Cardiac muscle cell (in vitro differentiated cells and primary cell): ENCODE data around the gene SMCO2. TPM values are rescaled to one million over a fixed set of nuclear protein-coding genes. Genes with fewer than 3 reads are reported as not detected.
A peak's percentile ranks its signal among the peaks of the same experiment; 100 is the strongest.

Experiments
- DNase-seq, 2 donors: peaks; one replicate each; pipeline versions ENCODE4 v3.0.0 to v3.0.0-alpha.2; 2010 to 2017; ENCODE audit warnings: low read depth in 1 of 2, low spot score in 1 of 2
- H3K27ac ChIP-seq: fragments of 200-600 bp; sonication (generic); 2 replicates; pipeline ENCODE4 v1.5.1; 2016
- H3K27me3 ChIP-seq: fragments of 200-600 bp; sonication (generic); 2 replicates; pipeline ENCODE4 v1.6.0; 2016; ENCODE audit warnings: control low read depth
- H3K36me3 ChIP-seq: fragments of 200-600 bp; sonication (generic); 2 replicates; pipeline ENCODE4 v1.5.1; 2016; ENCODE audit warnings: control low read depth
- H3K4me1 ChIP-seq: fragments of 200-600 bp; sonication (generic); 2 replicates; pipeline ENCODE4 v1.8.1; 2017; ENCODE audit warnings: low read depth, mild to moderate bottlenecking, mixed run types
- H3K4me3 ChIP-seq: fragments of 200-600 bp; sonication (generic); 2 replicates; pipeline ENCODE4 v1.5.1; 2016; ENCODE audit warnings: mild to moderate bottlenecking
- H3K9me3 ChIP-seq: fragments of 200-600 bp; sonication (generic); 2 replicates; pipeline ENCODE4 v1.5.1; 2017; ENCODE audit warnings: low read depth, mild to moderate bottlenecking, control low read depth
- polyA plus RNA-seq: library from polyadenylated mRNA; unstranded; fragments of >200 nt; fragmentation: Nextera tagmentation; extraction: Ambion mirVana; gene quantifications from 2 replicates; pipeline ENCODE4 v1.2.1, GENCODE V29; 2016
- total RNA-seq: library from RNA; depleted of rRNA; stranded (reverse); fragments of >200 nt; gene quantifications from 2 replicates; pipeline ENCODE4 v1.2.3, GENCODE V29; 2016
- TF ChIP-seq, protein P1 (sequence below): IDR thresholded peaks from 2 replicates; pipeline ENCODE4 v1.5.1; 2012; ENCODE audit warnings: low read depth, mild to moderate bottlenecking, low read length

SMCO2 gene
- total and polyA plus RNA-seq, 2 experiments from 2014 or later: not detected

DNA sequence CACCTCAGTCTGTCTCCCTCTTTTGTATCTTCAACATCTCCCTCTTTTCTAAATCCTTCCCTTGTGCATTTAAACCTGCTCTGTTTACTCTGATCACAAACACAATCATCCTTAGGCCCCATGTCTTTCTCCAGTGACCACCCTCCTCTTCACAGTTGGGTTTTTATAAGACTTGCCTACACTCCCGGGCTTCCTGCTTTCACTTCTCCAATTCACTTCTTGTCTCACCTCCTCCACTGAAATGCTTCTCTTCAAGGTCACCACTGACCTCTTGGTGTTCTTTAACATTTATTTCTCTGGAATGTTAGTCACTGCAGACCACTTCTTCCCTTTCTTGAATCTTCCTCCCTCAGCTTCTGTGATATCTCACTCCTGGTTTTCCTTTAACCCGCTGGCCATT is 8.7 kb upstream of the SMCO2 start:
- no peak for DNase-seq
- TF ChIP-seq, protein P1, sequence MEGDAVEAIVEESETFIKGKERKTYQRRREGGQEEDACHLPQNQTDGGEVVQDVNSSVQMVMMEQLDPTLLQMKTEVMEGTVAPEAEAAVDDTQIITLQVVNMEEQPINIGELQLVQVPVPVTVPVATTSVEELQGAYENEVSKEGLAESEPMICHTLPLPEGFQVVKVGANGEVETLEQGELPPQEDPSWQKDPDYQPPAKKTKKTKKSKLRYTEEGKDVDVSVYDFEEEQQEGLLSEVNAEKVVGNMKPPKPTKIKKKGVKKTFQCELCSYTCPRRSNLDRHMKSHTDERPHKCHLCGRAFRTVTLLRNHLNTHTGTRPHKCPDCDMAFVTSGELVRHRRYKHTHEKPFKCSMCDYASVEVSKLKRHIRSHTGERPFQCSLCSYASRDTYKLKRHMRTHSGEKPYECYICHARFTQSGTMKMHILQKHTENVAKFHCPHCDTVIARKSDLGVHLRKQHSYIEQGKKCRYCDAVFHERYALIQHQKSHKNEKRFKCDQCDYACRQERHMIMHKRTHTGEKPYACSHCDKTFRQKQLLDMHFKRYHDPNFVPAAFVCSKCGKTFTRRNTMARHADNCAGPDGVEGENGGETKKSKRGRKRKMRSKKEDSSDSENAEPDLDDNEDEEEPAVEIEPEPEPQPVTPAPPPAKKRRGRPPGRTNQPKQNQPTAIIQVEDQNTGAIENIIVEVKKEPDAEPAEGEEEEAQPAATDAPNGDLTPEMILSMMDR: no peak
- H3K36me3 ChIP-seq: no peaks in the 10 kb centered on the region
- H3K4me3 ChIP-seq: no peak overlapping the region
- no peaks in the 10 kb centered on the region for H3K9me3 ChIP-seq
- no peaks in the 10 kb centered on the region for H3K27me3 ChIP-seq
- H3K4me1 ChIP-seq: no peaks in the 10 kb centered on the region
- no peak overlapping the region for H3K27ac ChIP-seq

DNA sequence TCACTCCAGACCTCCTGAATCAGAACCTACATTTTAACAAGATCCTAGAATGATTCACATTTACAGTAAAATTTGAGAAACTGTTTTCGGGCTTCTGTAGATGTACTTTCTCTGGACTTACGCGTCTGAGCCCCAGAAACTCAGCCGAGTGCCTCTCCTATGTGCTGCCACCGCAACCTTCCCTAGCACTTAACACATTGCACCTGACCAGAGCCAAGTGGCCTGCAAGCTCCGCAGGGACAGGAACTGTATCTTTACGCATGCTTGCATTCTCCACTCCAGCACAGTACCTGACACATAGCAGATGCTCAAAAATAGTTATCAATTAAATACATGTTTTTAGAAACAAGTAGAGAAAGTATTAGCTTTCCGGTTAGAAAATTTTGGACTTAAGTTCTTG is 1.2 kb downstream of the SMCO2 start:
- no peak for DNase-seq
- H3K4me3 ChIP-seq: no peak overlapping the region
- H3K36me3 ChIP-seq: no peaks in the 10 kb centered on the region
- no peaks in the 10 kb centered on the region for H3K9me3 ChIP-seq
- no peak overlapping the region for H3K27ac ChIP-seq
- TF ChIP-seq, protein P1: no peak
- H3K4me1 ChIP-seq: no peaks in the 10 kb centered on the region
- no peaks in the 10 kb centered on the region for H3K27me3 ChIP-seq

DNA sequence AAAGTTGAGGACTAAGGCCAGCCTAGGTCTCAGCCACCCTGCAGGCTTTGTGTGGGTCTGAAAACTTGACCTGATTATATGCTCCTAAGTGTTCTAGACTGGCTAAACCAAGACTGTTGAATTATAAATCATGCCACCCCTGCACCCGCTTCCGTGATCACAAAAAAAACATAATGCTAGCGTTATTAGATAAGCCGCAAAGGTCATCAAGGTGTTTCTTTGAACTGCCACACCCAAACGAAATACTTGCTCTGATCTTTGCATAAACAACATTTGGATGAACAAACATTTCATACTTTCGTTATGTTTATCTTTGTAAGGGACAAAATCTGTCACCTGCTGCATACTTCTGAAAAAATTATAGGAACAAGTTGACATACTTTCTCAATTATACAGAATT is 2.5 kb downstream of the SMCO2 start:
- H3K9me3 ChIP-seq: no peaks in the 10 kb centered on the region
- no peaks in the 10 kb centered on the region for H3K27me3 ChIP-seq

DNA sequence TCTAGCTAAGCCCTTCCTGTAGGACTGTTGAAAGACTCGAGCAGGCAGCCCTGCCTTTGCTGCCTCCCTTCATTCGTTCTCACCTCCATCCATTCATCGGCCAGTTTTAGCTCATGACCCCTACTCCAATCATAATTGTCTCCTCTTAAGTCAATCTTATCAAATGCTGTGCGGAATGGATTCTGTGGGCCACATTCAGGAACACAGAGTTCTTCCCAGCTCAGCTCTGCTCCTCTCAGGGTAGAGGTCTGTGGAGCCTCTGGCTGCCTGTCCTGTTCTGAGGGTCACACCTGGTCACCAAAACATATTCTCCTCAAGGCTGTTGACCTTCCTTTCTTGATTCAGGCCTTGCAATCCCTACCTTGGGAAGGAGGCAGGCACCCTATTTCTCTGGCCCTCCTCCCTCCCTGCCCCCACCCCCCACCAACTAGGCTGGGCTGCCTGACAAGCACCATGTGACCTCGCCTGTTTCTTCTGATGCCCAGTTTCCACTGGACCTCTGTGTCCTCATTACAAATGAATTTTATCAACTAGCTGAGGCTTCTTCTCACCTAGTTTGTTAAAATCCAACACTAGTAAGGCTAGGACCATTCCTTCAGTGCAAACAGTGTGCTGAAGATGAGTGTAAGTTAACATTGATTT is 3.5 kb downstream of the SMCO2 start:
- Histone ChIP-seq H3K4me3 (no peak overlapping the region), H3K27me3 (no peaks in the 10 kb centered on the region), H3K27ac (no peak overlapping the region), H3K4me1 (no peaks in the 10 kb centered on the region), H3K36me3 (no peaks in the 10 kb centered on the region), H3K9me3 (no peaks in the 10 kb centered on the region)
- TF ChIP-seq, protein P1: no peak
- DNase-seq: no peak

More for the DNA sequence above, 2.5 kb downstream of the SMCO2 start:
- TF ChIP-seq, protein P1: no peak
- Histone ChIP-seq H3K4me3 (no peak overlapping the region), H3K36me3 (no peaks in the 10 kb centered on the region), H3K4me1 (no peaks in the 10 kb centered on the region), H3K27ac (no peak overlapping the region)
- no peak for DNase-seq

DNA sequence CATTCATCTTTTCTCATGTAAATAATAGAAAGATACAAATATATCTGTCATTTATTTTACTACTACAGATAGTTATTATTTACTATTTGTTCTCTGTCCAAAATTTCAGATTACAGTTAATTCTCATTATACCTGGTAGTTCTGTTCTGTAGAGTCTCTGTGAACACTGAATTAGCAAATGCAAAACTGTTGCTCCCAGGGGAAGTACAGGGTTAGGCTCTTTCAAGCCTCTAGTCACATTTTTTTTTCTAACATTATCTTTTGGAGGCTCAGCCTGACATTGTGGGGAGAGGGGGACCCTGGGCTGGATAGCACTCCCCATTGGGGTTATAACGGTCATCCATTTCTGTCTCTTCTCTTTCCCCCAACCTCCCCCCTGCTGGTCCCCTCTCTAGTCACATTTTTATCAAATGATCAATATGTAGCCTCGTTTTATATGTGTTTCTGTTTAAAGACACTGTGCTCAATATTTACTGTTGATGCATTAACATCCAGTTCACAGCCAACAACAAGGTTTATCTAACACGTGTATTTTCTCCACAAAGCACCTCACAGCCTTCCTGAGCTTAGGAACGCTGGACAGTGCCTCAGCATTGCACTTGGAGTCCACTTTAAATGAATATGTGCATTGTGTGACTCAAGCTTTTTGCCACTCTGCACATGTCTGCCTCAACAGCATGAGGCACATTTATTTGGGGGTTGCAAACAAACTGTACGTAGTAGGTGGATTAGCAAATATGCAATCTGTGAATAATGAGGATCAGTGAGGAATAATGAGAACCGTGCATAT is 4.7 kb downstream of the SMCO2 start:
- Histone ChIP-seq H3K4me3 (no peak overlapping the region), H3K27ac (no peak overlapping the region), H3K27me3 (no peaks in the 10 kb centered on the region), H3K4me1 (no peaks in the 10 kb centered on the region), H3K9me3 (no peaks in the 10 kb centered on the region), H3K36me3 (no peaks in the 10 kb centered on the region)
- peak; percentile 14 to 18 for DNase-seq
- TF ChIP-seq, protein P1: no peak
